ENCODE measurements around the gene RNF224.

GRCh38 chr9:137223078-137223970 is 4.0 kb upstream of the RNF224 start:
- TF ChIP-seq CTCF (IDR thresholded peaks at IDR 0.05; ENCODE audit: insufficient read depth, low read length, poor library complexity, severe bottlenecking) (no peak), EZH2phosphoT487 (conservative IDR thresholded peaks at IDR 0.05; ENCODE audit: low read length) (no peak)

Measured in SU-DHL-6 (cell line).